Stimulated activated CD8-positive, alpha-beta memory T cell treated with anti-CD3 and anti-CD28 coated beads, Interleukin-12 subunit alpha, Interleukin-12 subunit beta, amount 100 ng/mL, for 1 hour (primary cell): ENCODE results near the gene OR52E2.

Experiments
- DNase-seq: peaks from one replicate; pipeline ENCODE4 v3.0.0-alpha.2; 2020; ENCODE audit warnings: low read depth

OR52E2 gene

GRCh38 chr11:5011254-5011653, 48.2 kb downstream of the OR52E2 start:
- DNase-seq = no peak
